ENCODE data around the gene TSPAN12.

TSPAN12 gene

DNA sequence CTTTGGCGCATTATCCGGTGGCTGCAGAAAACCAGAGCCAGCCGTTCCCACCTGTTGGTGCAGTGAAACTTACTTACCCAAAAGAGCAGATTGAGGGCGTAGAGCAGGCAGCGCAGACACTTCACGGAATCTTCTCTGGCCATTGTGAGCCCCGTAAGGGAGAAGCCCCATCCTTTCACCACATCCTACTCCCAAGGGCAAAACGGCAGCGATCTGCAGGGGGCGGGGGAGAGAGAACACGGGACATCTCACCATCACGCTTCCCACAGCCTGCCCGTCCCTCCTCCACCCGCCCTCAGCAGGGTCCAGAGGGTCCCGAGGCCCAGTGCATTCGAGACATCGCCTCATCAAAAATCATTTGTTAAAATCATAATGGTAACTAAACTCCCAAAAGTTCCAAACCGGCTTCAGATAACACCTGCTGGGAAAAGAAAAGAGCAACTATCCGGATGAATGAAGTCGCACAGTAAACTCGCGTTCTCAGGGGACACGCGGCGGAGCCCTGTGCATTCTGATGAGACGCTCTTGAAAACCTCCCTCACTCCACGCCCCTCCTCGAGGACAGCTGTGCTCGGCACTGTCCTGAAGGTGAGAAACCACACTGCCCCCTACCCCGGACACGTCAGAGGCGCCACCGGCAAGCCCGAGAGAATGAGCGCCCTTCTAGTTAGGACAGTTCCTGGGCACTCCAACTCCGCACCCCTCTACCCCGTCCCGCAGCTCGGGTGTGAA lies 1.2 kb downstream of the TSPAN12 start:
- H2AK5ac ChIP-seq (ENCODE audit: low read depth, low read length): no peak overlapping the region
- no peaks in the 10 kb centered on the region for H3K79me1 ChIP-seq (ENCODE audit: low read depth, low read length)
- no peak overlapping the region for H2BK120ac ChIP-seq (ENCODE audit: low read depth, low read length)
- H3K4ac ChIP-seq (ENCODE audit: low read length): no peak overlapping the region
- no peak overlapping the region for H4K8ac ChIP-seq (ENCODE audit: low read depth, low read length)
- peak overlapping the region; percentile 91 for H2AFZ ChIP-seq (ENCODE audit: low read length)
- peak overlapping the region; percentile 63 to 97 for H3K4me3 ChIP-seq (ENCODE audit: low read length in 2 of 2)
- H3K4me1 ChIP-seq (ENCODE audit: control insufficient read depth in 2 of 2, insufficient read depth in 1 of 2, low read depth in 1 of 2, low read length in 2 of 2): peaks cover 2 to 7% of the 10 kb centered on the region in 2 donors
- peak overlapping the region; percentile 82 for H3K9ac ChIP-seq (ENCODE audit: low read depth, low read length, poor library complexity)
- no peaks in the 10 kb centered on the region for H3K9me3 ChIP-seq (replicated peaks in 1 of 2; ENCODE audit: control insufficient read depth in 2 of 2, insufficient read depth in 1 of 2, low read depth in 1 of 2, low read length in 2 of 2)
- H3K23ac ChIP-seq (ENCODE audit: low read depth, low read length, poor library complexity): no peak overlapping the region
- no peak overlapping the region for H3K14ac ChIP-seq (ENCODE audit: low read length)
- no peak overlapping the region for H4K91ac ChIP-seq (ENCODE audit: low read depth, low read length, poor library complexity)
- H3K4me2 ChIP-seq (ENCODE audit: insufficient read depth, low read length, poor library complexity, severe bottlenecking): peak overlapping the region; percentile 79
- H3K18ac ChIP-seq (ENCODE audit: low read length): peak overlapping the region; percentile 29
- H2BK12ac ChIP-seq (ENCODE audit: low read length): no peak overlapping the region
- H2BK15ac ChIP-seq (ENCODE audit: low read length): no peak overlapping the region
- H2BK5ac ChIP-seq (ENCODE audit: low read length): peak overlapping the region; percentile 98
- H3K27ac ChIP-seq (replicated peaks; ENCODE audit: low read length): peak overlapping the region; percentile 98
- H3K27me3 ChIP-seq (ENCODE audit: control insufficient read depth in 3 of 3, insufficient read depth in 3 of 3, low read depth in 1 of 3, low read length in 3 of 3): no peaks in the 10 kb centered on the region
- no CpG with 5 or more reads among the region's 39 CpGs for WGBS, 2 donors (ENCODE audit: extremely low coverage in 2 of 2, insufficient read length in 2 of 2, insufficient replicate concordance in 1 of 2)
- H3K36me3 ChIP-seq (replicated peaks in 1 of 2; ENCODE audit: control insufficient read depth in 2 of 2, insufficient read depth in 2 of 2, low read length in 2 of 2): peaks cover 0 to 32% of the 10 kb centered on the region in 2 donors
- DNase-seq (ENCODE audit: low spot score): peak; percentile 75

DNA sequence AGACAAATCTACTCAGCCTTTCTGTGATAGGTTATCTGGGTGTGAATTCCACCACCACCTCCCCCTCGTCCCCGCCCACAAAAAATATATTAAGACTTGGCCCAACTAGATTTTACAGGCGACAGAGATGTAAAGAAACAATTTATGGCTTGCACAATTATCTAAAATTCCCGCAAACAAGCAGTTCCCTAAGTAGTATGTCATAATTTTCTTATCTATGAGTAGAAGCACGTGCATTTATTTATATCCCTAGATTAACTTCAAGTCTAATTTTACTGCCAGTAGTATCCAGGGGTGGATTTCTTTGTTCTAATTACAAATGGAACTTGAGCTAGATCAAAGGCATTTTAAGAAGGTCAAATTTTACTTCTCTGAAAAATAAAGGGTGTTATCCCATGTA lies 1.7 kb downstream of the TSPAN12 start:
- Histone ChIP-seq H2BK12ac (ENCODE audit: low read length) (no peak overlapping the region), H3K79me1 (ENCODE audit: low read depth, low read length) (no peaks in the 10 kb centered on the region), H3K27me3 (ENCODE audit: control insufficient read depth in 3 of 3, insufficient read depth in 3 of 3, low read depth in 1 of 3, low read length in 3 of 3) (no peaks in the 10 kb centered on the region), H3K36me3 (replicated peaks in 1 of 2; ENCODE audit: control insufficient read depth in 2 of 2, insufficient read depth in 2 of 2, low read length in 2 of 2) (peaks cover 0 to 32% of the 10 kb centered on the region in 2 donors), H2BK120ac (ENCODE audit: low read depth, low read length) (no peak overlapping the region), H3K4me3 (ENCODE audit: low read length in 2 of 2) (peak overlapping the region; percentile 63 to 97), H3K14ac (ENCODE audit: low read length) (no peak overlapping the region), H3K4me2 (ENCODE audit: insufficient read depth, low read length, poor library complexity, severe bottlenecking) (peak overlapping the region; percentile 79), H3K9ac (ENCODE audit: low read depth, low read length, poor library complexity) (no peak overlapping the region), H3K9me3 (replicated peaks in 1 of 2; ENCODE audit: control insufficient read depth in 2 of 2, insufficient read depth in 1 of 2, low read depth in 1 of 2, low read length in 2 of 2) (no peaks in the 10 kb centered on the region), H3K18ac (ENCODE audit: low read length) (no peak overlapping the region), H4K8ac (ENCODE audit: low read depth, low read length) (no peak overlapping the region), H2BK15ac (ENCODE audit: low read length) (no peak overlapping the region), H2AFZ (ENCODE audit: low read length) (peak overlapping the region; percentile 91), H3K27ac (replicated peaks; ENCODE audit: low read length) (no peak overlapping the region), H2BK5ac (ENCODE audit: low read length) (no peak overlapping the region), H4K91ac (ENCODE audit: low read depth, low read length, poor library complexity) (no peak overlapping the region), H2AK5ac (ENCODE audit: low read depth, low read length) (no peak overlapping the region), H3K4me1 (ENCODE audit: control insufficient read depth in 2 of 2, insufficient read depth in 1 of 2, low read depth in 1 of 2, low read length in 2 of 2) (peaks cover 2 to 7% of the 10 kb centered on the region in 2 donors), H3K4ac (ENCODE audit: low read length) (no peak overlapping the region), H3K23ac (ENCODE audit: low read depth, low read length, poor library complexity) (no peak overlapping the region)
- no peak for DNase-seq (ENCODE audit: low spot score)
- no CpG with 5 or more reads among the region's 5 CpGs for WGBS, 2 donors (ENCODE audit: extremely low coverage in 2 of 2, insufficient read length in 2 of 2, insufficient replicate concordance in 1 of 2)

DNA sequence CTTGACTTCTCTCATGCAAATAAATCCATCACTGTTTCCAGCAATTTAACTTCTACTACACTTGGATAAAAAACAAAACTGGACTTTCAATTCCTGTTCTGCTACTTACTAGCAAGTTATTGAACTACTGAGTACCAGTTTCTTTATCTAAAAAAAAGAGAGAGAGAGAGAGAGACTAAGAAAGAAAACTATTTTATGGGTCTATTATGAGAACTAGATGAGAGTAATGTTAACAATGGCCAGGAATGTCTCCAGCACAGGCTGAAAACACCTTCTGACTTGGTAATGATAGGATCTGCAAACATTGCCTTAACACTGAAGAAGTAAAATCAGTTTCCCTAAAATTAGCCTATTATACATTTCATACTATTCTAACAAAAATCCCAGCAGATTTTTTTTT lies 5.2 kb downstream of the TSPAN12 start:
- Histone ChIP-seq H3K14ac (ENCODE audit: low read length) (no peak overlapping the region), H2BK15ac (ENCODE audit: low read length) (no peak overlapping the region)

DNA sequence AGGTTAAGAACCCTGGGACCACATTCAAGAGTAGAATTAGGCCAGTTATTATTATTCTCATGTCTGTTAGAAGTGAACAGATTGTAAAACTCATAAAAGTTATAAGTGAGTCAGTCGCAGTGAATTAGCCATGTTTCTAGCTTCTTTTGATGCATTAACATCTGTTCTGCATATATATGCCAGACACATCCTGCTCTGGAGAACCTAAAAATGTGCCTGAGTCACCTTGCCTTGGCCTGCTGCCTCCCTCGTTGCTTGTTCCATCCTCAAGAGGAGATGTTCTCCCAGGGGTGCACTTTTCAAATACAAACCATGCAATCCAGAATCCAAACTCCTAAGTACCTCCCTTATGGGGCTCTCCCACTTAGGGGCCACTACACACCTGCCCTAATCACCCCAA lies 14.8 kb downstream of the TSPAN12 start:
- no peaks in the 10 kb centered on the region for H3K27me3 ChIP-seq (ENCODE audit: control insufficient read depth in 3 of 3, insufficient read depth in 3 of 3, low read depth in 1 of 3, low read length in 3 of 3)
- no CpG with 5 or more reads among the region's 2 CpGs for WGBS, 2 donors (ENCODE audit: extremely low coverage in 2 of 2, insufficient read length in 2 of 2, insufficient replicate concordance in 1 of 2)

More for the DNA sequence above, 5.2 kb downstream of the TSPAN12 start:
- Histone ChIP-seq H3K23ac (ENCODE audit: low read depth, low read length, poor library complexity) (no peak overlapping the region), H3K36me3 (replicated peaks in 1 of 2; ENCODE audit: control insufficient read depth in 2 of 2, insufficient read depth in 2 of 2, low read length in 2 of 2) (peaks cover 5 to 52% of the 10 kb centered on the region in 2 donors), H4K91ac (ENCODE audit: low read depth, low read length, poor library complexity) (no peak overlapping the region), H2BK120ac (ENCODE audit: low read depth, low read length) (no peak overlapping the region), H3K4ac (ENCODE audit: low read length) (no peak overlapping the region), H3K27me3 (ENCODE audit: control insufficient read depth in 3 of 3, insufficient read depth in 3 of 3, low read depth in 1 of 3, low read length in 3 of 3) (no peaks in the 10 kb centered on the region), H3K27ac (replicated peaks; ENCODE audit: low read length) (no peak overlapping the region), H3K79me1 (ENCODE audit: low read depth, low read length) (no peaks in the 10 kb centered on the region), H3K9me3 (replicated peaks in 1 of 2; ENCODE audit: control insufficient read depth in 2 of 2, insufficient read depth in 1 of 2, low read depth in 1 of 2, low read length in 2 of 2) (no peaks in the 10 kb centered on the region), H3K4me3 (ENCODE audit: low read length in 2 of 2) (no peak overlapping the region), H4K8ac (ENCODE audit: low read depth, low read length) (no peak overlapping the region), H3K4me2 (ENCODE audit: insufficient read depth, low read length, poor library complexity, severe bottlenecking) (no peak overlapping the region), H3K18ac (ENCODE audit: low read length) (no peak overlapping the region), H2AFZ (ENCODE audit: low read length) (no peak overlapping the region), H2AK5ac (ENCODE audit: low read depth, low read length) (no peak overlapping the region), H2BK5ac (ENCODE audit: low read length) (no peak overlapping the region), H3K9ac (ENCODE audit: low read depth, low read length, poor library complexity) (no peak overlapping the region), H2BK12ac (ENCODE audit: low read length) (no peak overlapping the region), H3K4me1 (ENCODE audit: control insufficient read depth in 2 of 2, insufficient read depth in 1 of 2, low read depth in 1 of 2, low read length in 2 of 2) (peaks cover 2 to 4% of the 10 kb centered on the region in 2 donors)
- DNase-seq (ENCODE audit: low spot score): no peak

More for the DNA sequence above, 14.8 kb downstream of the TSPAN12 start:
- no peak overlapping the region for H3K27ac ChIP-seq (replicated peaks; ENCODE audit: low read length)
- H2BK5ac ChIP-seq (ENCODE audit: low read length): no peak overlapping the region
- no peak overlapping the region for H4K91ac ChIP-seq (ENCODE audit: low read depth, low read length, poor library complexity)
- H4K8ac ChIP-seq (ENCODE audit: low read depth, low read length): no peak overlapping the region
- H2BK12ac ChIP-seq (ENCODE audit: low read length): no peak overlapping the region
- H3K4me2 ChIP-seq (ENCODE audit: insufficient read depth, low read length, poor library complexity, severe bottlenecking): no peak overlapping the region
- H3K79me1 ChIP-seq (ENCODE audit: low read depth, low read length): no peaks in the 10 kb centered on the region
- no peak overlapping the region for H2AFZ ChIP-seq (ENCODE audit: low read length)
- peaks cover 0 to 25% of the 10 kb centered on the region in 2 donors for H3K9me3 ChIP-seq (replicated peaks in 1 of 2; ENCODE audit: control insufficient read depth in 2 of 2, insufficient read depth in 1 of 2, low read depth in 1 of 2, low read length in 2 of 2)
- H3K36me3 ChIP-seq (replicated peaks in 1 of 2; ENCODE audit: control insufficient read depth in 2 of 2, insufficient read depth in 2 of 2, low read length in 2 of 2): peaks cover 3 to 56% of the 10 kb centered on the region in 2 donors
- H3K18ac ChIP-seq (ENCODE audit: low read length): no peak overlapping the region
- no peak overlapping the region for H3K23ac ChIP-seq (ENCODE audit: low read depth, low read length, poor library complexity)
- no peak overlapping the region for H2BK120ac ChIP-seq (ENCODE audit: low read depth, low read length)
- no peak overlapping the region for H2AK5ac ChIP-seq (ENCODE audit: low read depth, low read length)
- no peak overlapping the region for H2BK15ac ChIP-seq (ENCODE audit: low read length)
- H3K14ac ChIP-seq (ENCODE audit: low read length): no peak overlapping the region
- peaks cover 0 to 1% of the 10 kb centered on the region in 2 donors for H3K4me1 ChIP-seq (ENCODE audit: control insufficient read depth in 2 of 2, insufficient read depth in 1 of 2, low read depth in 1 of 2, low read length in 2 of 2)
- H3K9ac ChIP-seq (ENCODE audit: low read depth, low read length, poor library complexity): no peak overlapping the region
- no peak overlapping the region for H3K4me3 ChIP-seq (ENCODE audit: low read length in 2 of 2)
- H3K4ac ChIP-seq (ENCODE audit: low read length): no peak overlapping the region
- DNase-seq (ENCODE audit: low spot score): no peak
